RPMI8226 (cell line): ENCODE results near the gene ZSWIM1.

Source experiments
- DNase-seq: peaks from one replicate; pipeline ENCODE4 v3.0.0-alpha.2; 2015

The ZSWIM1 gene

DNA sequence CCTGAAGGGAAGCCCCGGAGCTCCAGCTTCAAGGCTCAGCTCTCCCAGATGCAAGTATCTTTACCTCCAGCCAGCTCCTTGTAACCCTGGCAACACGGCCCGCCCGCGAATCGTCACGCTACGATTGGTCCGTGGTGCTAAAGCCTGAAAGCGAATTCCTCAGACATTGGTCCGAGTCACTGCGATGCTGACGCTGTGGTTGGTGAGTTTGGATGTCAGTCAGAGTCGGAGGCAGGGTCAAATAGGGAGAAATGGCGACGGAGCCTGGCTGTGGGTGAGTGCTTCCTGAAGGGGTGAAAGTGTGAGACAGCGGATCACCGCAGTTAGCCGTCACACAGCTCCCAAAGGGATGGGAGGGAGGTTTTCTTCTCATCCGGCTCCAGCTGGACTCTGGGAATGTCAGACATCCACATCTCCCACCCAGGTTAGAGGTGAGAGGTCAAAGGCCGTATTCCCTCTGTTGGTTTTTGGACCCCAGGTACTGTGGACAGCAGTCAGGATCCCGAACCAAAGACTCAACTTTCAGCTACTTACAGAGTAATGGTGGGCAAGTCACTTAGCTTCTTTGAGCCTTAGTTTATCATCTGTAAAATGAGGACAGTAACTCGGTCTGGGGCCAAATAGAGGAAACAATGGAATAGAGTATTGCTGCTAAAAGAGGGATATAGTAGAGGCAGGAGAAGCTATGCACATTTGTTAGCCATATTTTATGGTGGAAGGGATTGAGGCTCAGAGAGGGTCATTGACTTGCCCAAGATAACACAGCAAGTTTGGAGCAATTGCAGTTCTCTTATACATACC lies at the start of gene ZSWIM1:
ZSWIM1 (plus strand) TSS at position 240 of the 801 bp plus-strand sequence. CDS start 1,366 bp downstream, outside the sequence.
- DNase-seq = peak; percentile 99

DNA sequence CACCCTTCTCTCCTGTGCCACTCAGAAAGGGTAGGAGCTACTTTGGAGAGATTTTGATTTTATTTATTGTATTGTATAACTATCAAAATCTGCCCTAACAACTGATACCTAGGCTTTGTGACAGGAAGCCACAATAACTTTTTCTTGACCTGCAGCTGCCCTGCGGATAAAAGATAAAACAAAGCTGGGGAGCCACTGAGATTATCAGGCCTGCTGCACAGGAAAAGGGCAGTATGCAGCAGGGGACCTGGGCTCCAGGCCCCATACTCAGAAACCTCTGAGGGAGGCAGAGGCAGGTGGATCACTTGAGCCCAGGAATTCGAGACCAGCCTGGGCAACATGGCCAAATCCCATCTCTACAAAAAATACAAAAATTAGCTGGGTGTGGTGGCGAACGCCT lies 48.4 kb upstream of the ZSWIM1 start:
- DNase-seq = no peak

DNA sequence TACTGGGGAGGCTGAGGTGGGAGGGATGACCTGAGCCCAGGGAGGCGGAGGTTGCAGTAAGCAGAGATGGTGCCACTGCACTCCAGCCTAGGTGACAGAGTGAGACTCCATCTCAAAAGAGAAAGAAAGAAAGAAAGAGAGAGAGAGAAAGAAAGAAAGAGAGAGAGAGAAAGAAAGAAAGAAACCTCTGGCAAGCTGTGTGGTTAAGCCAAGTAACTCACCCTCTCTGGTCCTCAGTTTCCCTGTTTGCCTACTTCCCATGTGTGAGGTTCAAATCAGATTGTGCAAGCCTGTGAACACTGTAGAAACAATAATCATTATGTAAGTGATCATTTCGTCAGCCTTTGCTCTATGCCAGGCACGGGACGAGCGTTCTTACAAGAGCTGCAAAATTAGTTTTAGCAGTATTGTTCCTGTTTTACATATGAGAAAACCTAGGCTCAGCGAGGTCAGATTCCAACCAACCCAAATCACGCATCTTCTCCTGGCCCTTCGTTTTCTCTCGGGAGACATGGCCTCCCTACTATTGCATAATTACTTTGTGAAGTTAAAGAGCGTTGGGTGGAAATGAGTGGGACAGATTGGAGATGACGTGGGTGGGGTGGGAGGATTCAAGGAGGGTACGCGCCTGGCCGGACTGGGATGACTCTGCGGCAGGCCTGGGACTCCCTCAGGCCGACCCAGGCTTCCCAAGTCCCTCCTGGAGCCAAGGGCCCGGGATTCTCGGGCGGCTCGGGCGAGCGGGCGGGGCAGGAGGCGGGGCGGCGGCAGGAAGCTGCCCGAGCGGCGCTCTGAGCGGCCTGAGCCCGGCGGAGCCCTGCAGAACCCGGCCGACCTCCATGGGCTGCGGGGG lies 47.8 kb upstream of the ZSWIM1 start, which contains the start of gene SNX21:
SNX21 (plus strand) TSS at position 770 of the 853 bp plus-strand sequence. CDS start 121 bp downstream, outside the sequence.
- DNase-seq = no peak

DNA sequence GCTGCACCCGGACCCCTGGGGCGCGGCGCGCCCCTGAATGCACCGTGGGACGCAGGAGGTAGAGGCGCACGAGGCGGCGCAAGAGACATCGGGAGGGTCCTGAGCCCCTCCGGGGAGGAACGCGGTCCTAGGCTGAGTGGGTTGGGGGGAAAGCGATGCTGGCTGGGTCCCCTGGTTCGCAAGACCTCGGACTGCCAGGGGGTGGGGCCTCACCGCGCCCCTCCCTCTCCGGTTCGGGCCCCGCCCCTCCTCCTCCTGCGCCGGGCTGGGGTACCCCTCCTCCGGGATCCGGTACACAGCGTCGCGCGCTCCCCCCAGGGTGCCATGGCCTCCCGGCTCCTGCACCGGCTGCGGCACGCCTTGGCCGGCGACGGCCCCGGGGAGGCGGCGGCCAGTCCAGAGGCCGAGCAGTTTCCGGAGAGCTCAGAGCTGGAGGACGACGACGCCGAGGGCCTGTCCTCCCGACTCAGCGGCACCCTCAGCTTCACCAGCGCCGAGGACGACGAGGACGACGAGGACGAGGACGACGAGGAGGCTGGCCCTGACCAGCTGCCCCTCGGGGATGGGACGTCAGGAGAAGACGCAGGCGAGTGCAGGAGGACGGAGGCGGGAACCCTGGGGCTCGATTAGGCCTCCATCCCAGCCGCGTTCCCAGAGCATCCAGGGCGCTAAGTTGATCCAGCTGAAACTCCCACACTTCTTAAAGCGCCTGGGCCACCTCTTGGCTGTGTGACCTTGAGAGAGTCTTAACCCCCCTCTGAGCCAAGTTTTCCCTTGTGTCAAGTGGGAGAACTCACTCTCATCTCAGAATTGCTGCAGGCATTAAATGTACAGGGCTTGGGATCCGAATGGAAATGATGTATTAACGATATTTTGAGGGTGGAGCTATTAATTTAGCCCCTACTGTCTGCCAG lies 46.9 kb upstream of the ZSWIM1 start:
- DNase-seq = no peak

DNA sequence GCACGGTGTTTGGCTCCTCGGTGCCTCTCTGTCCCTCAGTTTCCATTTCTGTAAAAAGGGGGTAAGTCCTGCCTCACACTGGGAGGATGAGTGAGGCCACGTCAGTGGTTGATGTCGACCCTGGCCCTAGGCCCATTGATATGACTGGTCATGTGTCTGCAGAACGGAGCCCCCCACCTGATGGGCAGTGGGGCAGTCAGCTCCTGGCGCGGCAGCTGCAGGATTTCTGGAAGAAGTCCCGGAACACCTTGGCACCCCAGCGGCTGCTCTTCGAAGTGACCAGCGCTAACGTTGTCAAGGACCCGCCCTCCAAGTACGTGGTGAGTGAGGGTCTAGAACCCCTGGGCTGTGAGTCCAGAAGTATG lies 46.2 kb upstream of the ZSWIM1 start:
- no peak for DNase-seq

DNA sequence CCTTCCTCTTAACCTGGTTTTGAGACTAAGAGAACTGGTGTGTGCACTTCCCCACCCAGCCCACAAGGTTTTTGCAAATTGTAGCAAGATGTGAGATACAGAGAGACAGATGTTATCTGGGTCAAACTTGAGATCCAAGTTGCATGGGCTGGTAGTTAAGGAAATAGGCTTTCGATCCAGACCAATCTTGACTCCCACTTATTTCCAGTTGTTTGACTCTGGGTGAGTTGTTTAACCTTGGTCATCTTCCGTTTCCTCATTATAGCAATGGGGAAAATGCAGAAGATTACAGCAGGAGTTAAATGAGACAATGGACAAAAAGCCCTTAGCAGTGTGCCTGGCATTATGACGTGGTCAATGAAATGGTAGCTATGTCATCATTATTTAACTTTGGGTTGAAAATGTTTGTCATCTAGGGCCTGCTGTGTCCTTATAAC lies 45.7 kb upstream of the ZSWIM1 start:
- no peak for DNase-seq

DNA sequence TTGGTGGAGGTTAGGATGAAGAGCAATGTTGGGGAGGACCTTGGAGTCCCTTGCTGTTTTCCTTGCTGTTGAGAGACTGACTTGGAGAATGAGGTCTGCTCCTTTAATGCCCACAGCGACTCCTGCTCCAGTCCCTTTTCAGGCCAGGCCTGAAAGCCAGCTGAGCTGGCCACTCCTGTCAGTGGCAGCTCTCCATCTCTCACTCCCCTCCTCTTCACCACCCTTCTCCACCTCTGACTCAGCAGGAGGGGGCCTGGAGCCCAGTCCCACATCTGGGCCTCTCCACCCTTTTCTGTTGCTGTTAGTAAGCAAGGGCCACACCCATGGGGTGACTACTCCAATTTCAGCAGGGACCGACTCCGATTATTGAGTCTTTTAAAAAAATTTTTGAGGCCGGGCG lies 45.2 kb upstream of the ZSWIM1 start:
- no peak for DNase-seq

DNA sequence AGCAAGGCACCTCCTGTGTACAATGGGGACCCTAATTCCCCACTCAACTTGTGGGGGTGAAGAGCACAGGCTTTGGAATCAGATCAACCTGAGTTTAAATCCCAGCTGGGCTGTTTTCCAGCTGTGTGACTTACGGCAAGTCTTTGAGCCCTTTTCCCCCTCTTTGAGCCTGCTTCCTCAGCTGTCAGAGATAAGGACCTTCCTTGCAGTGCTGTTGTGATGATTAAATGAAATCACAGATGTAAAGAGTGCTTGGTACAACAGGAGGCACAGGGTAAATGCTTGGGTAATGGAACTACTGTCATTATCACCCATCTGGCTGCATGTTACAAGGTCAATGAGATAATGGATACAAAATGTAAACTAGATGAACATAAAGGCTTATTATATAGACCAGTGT lies 44.2 kb upstream of the ZSWIM1 start:
- no peak for DNase-seq

DNA sequence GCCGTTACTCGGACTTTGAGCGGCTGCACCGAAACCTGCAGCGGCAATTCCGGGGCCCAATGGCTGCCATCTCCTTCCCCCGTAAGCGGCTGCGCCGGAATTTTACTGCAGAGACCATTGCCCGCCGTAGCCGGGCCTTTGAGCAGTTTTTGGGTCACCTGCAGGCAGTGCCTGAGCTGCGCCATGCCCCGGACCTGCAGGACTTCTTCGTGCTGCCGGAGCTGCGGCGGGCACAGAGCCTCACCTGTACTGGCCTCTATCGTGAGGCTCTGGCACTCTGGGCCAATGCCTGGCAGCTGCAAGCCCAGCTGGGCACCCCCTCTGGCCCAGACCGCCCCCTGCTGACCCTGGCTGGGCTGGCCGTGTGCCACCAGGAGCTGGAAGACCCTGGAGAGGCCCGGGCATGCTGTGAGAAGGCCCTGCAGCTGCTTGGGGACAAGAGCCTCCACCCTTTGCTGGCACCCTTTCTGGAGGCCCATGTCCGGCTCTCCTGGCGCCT lies 40.3 kb upstream of the ZSWIM1 start:
- no peak for DNase-seq

DNA sequence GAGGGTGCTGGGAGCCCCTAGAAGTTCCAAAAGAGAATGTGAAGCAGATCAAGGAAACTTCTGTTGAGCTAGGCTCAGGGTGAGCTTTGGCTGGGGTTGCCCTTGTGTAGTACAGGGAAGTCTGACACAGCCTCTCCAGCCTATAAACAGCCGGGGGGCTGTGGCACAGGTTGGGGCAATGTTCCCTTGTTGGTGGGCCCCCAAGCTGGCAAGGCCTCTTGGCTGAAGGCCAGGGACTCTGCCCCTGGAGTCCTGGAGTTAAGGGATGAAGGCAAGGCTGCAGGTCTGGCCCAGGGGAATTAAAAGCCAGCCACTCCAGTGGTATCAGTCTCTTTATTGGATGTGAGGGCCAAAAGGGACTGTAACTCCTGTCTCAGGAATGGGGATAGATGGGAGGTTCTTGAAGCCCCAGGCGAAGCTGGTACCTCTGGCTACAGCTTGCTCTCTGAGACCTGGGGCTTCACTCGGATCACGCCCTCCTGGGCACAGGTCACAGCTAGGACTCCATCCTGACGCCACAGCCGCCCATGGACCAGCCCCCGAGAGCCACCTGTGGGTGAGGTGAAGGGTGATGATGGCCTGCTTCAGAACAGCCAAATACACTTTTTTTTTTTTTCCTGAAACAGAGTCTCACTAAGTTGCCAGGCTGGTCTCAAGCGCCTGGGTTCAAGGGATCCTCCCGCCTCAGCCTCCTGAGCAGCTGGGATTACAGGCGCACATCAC lies 39.5 kb upstream of the ZSWIM1 start:
- no peak for DNase-seq

DNA sequence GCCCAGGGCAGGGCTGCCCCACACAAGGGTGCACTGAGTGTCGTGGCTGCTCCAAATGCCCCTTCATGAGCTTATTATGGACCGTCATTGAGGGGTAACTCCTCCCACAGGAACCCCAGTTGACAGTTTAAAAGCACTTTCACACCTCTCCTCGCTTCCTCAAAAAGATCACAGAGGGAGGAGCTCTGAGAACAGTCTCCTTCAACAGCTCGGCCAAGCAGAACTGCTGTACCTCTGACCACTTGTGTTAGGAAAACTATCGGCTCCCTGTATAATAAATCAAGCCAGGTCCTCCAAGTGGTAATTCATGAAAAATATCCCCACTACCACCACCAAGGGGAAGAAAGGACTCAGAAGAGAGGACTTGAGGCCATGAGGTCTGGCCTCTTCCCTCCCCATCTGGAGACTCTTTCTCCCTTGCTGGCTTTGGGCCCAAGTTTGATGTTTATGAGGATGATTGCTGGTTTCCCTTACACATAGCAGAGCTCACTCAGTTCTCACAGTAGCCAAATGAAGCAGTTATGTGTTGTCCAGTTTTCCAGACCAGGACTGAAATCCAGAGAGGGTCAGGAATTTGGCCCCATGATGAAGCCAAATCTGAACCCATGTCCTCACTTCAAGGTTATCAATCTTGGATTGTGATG lies 38.7 kb upstream of the ZSWIM1 start:
- no peak for DNase-seq

DNA sequence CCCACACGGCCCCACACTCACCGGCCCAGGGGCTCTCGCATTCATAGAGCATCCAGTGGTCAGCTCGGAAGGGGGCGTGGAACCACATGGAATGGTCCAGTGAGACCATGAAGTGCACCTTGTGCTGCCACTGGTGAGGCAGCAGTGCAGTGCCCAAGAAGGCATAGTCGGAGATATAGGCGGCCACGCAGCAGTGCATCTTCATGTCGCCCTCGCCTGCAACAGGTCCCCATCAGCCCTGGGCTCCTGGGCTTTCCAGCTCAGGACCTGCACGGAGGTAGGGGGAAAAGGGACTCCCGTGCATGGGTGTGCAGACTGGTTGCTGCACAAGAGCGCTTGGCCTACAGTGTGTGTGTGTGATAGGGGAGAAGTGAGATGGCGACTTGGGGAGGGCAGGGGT lies 37.5 kb upstream of the ZSWIM1 start:
- DNase-seq = no peak

DNA sequence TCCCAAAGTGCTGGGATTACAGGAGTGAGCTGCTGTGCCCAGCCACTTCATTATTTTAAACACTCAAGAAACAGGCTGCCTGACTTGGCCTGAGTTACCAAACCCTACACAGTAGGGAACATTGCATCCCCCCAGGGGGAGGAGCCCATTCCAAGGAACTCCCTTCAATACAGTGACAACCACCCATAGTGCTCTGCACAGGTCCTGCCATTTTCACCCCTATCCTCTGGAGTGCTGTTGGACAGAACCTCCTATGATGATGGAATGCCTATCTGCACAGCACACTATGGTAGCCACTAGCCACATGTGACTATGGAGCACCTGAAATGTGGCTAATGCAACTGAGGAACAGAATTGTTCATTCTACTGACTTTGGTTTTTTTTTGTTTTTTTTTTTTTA lies 35.6 kb upstream of the ZSWIM1 start:
- no peak for DNase-seq

DNA sequence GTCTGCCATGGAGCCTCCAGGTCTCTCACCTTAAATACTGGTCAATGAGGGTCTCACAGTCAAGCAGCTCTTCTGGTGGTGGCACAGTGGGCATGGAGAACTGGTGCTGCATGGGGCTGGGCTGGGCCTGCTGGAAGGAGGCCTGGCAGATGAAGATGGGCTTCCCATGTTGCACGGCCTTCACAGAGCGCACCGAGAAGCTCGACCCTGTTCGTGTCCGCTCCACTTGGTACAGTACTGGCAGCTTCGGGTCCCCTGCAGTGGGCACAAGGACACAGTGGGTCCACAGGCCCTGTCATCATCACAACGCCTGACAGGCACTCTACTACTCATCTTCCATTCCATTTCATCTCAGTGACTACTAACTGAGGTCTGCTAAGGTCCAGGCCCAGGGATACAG lies 32.6 kb upstream of the ZSWIM1 start:
- no peak for DNase-seq

DNA sequence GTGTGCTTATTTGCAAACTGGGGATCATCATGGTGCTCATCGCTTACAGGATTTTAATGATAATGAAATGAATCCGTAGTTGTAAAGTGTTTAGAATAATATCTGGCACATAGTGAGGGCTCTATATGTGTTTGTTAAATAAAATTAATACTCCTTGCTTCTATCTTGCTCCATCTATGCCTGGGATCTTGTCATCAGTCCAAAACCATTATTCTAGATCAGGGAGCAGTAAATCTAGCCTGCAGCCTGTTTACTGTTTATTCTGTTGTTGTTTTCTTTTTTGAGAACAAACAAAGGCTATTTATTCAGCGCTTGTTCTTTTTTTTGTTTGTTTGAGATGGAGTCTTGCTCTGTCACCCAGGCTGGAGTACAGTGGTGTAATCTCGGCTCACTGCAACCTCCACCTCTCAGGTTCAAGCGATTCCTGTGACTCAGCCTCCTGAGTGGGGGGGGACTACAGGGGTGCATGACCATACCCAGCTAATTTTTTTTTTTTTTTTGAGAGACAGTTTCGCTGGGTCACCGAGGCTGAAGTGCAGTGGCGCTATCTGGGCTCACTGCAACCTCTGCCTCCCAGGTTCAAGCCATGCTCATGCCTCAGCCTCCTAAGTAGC lies 32.0 kb upstream of the ZSWIM1 start:
- DNase-seq = no peak

DNA sequence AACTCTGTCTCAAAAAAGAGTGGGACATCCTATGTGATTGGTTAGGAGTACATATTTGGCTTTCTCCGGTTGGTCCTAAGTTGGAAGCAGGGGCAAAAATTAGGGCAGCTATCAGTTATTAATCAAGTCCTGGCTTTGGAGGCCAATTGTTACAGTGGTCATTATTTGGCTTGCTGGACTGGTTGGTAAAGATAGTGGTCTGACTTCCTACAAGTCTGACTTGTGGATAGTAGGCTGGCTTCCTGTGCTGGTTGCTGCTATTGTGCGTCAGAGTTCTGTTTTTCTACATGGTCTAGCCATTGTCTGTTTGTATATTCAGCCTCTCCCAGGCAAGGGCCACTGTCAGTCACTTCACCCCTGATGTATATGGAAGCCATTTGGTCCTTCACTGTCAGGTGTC lies 30.8 kb upstream of the ZSWIM1 start:
- DNase-seq = no peak

DNA sequence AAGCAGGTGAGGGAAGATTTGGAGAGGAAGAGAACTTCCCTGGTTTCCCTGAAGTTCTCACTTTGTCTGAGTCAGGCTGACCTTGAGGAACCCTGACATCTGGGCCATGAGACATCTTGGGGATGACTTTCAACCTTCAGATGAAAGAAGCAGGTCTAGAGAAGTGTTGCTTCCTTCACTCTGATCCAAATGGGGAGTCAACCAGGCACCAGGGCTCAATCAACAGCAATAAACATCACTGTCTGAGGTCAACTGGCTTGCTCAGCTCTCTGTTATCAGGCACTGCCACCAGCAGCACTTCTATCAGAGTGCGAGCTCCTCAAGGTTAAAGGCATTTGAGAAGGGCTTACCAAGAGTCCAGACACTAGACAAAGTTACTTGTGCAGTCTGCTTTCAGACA lies 30.1 kb upstream of the ZSWIM1 start:
- no peak for DNase-seq

DNA sequence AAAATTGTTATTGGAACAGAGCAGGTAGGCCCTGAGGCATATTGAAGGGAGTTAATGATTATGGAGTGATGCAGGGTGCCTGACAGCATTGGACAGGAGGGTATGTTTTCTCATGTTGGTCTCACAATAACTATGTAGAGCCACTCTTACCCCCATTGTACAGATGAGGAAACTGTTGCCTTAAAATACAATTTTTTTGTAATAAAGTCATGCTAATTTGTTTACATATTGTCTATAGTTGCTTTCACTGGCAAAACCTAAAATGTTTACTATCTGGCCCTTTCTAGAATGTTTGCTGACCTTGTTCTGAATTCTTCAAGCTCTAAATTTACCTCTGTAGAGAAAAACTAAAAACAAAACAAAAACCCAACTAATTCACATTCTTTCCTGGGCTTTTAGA lies 29.5 kb upstream of the ZSWIM1 start:
- no peak for DNase-seq

DNA sequence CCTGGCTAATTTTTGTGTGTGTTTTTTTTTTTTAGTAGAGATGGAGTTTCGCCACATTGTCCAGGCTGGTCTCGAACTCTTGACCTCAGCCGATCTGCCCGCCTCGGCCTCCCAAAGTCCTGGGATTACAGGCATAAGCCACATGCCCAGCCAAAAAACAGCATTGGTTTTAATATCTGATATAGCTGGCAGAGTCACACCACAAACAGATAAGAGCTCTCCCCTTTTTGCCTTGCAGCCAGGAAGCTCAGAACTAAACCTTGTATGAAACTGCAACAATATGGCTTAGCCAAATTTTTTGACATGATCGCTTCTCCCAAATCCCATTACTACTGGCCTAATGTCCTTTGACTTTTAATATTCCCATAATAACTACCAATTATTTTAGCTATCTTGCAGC lies 28.7 kb upstream of the ZSWIM1 start:
- no peak for DNase-seq

DNA sequence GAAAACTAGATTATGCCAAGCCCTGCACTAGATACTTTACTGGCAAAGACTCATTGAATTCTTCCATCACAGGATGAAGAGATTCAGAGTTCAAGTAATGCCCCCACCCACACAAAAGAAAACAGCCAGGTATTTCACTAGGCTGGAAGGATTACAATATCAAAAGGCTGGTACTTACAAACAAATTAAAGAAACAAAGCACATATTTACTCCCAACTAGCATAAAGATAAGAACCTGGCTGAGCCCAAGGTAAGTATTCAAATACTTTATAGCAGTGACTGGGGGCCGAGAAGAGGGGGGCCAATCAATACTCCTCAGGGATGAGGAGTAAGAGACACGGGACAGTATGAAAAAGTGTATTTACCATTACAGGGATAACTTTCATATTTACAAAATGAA lies 27.5 kb upstream of the ZSWIM1 start:
- DNase-seq = no peak
